ENCODE measurements around the gene DNASE1L2. TPM values are rescaled to one million over a fixed set of nuclear protein-coding genes. Genes with fewer than 3 reads are reported as not detected.
"Not testable (repeated sequence)": the region's sequence is repeated elsewhere in the genome, so short reads cannot be mapped to it uniquely, and the experiment has no call there.

Gene DNASE1L2
- total and polyA plus RNA-seq, 2 donors (not counting 3 experiments of a cell fraction or from before 2014, with no cell fraction given), result 0.57 to 1.2 TPM

GRCh38 chr16:2258530-2258929, 22.3 kb downstream of the DNASE1L2 start:
- H2AFZ ChIP-seq (ENCODE audit: low read depth, low read length); H3K9me1 ChIP-seq (replicated peaks; ENCODE audit: control insufficient read depth, extremely low read depth, insufficient read depth, low read length); DNase-seq (ENCODE audit: low read depth, low spot score); dilution Hi-C loops (cut with MboI; ENCODE audit: extremely low pct_ligation_motif_present, low sequenced_read_pairs); H3K27ac ChIP-seq (ENCODE audit: insufficient read depth, low read depth, low read length); H3K4me2 ChIP-seq (ENCODE audit: insufficient read depth, low read length); H3K4me1 ChIP-seq (ENCODE audit: control insufficient read depth, extremely low read depth, insufficient read depth, low read length); H4K20me1 ChIP-seq (replicated peaks; ENCODE audit: control insufficient read depth, extremely low read depth, insufficient read depth, low read length); H3K4me3 ChIP-seq (replicated peaks in 1 of 3; ENCODE audit: insufficient read depth in 1 of 3, low read depth in 1 of 3, low read length in 3 of 3); POLR2A ChIA-PET; H3K27me3 ChIP-seq (ENCODE audit: control insufficient read depth in 2 of 2, insufficient read depth in 2 of 2, low read length in 2 of 2); H3K9me3 ChIP-seq (replicated peaks; ENCODE audit: control insufficient read depth, insufficient read depth, low read length); H3K9ac ChIP-seq (replicated peaks; ENCODE audit: extremely low read depth, insufficient read depth, low read length); intact Hi-C loops (cut with micrococcal nuclease); CTCF ChIA-PET; FAIRE-seq; BruUV-seq (replicated peaks): not testable (repeated sequence)
- Histone ChIP-seq H3K36me3 (ENCODE audit: control insufficient read depth in 2 of 2, extremely low read depth in 1 of 2, insufficient read depth in 2 of 2, low read length in 2 of 2) (peaks cover 45 to 50% of the 10 kb centered on the region in 2 experiments), H3K79me2 (ENCODE audit: control insufficient read depth, insufficient read depth, low read length) (peaks cover 43% of the 10 kb centered on the region)

GRCh38 chr16:2260250-2260649, 24.0 kb downstream of the DNASE1L2 start:
- H3K27me3 ChIP-seq (ENCODE audit: control insufficient read depth in 2 of 2, insufficient read depth in 2 of 2, low read length in 2 of 2), result no peaks in the 10 kb centered on the region
- H3K36me3 ChIP-seq (ENCODE audit: control insufficient read depth in 2 of 2, extremely low read depth in 1 of 2, insufficient read depth in 2 of 2, low read length in 2 of 2), result peaks cover 46 to 47% of the 10 kb centered on the region in 2 experiments
- no peak overlapping the region for H3K4me2 ChIP-seq (ENCODE audit: insufficient read depth, low read length)
- no peak overlapping the region for H2AFZ ChIP-seq (ENCODE audit: low read depth, low read length)
- CTCF ChIA-PET, result no interaction called here
- intact Hi-C loops (cut with micrococcal nuclease) (no loop called here), dilution Hi-C loops (cut with MboI; ENCODE audit: extremely low pct_ligation_motif_present, low sequenced_read_pairs) (no loop called here)
- H3K4me1 ChIP-seq (ENCODE audit: control insufficient read depth, extremely low read depth, insufficient read depth, low read length), result no peaks in the 10 kb centered on the region
- BruUV-seq (replicated peaks), result no TSS peak
- H3K9me3 ChIP-seq (replicated peaks; ENCODE audit: control insufficient read depth, insufficient read depth, low read length), result no peaks in the 10 kb centered on the region
- DNase-seq (ENCODE audit: low read depth, low spot score) (no peak), FAIRE-seq (no peak)
- H3K79me2 ChIP-seq (ENCODE audit: control insufficient read depth, insufficient read depth, low read length), result peaks cover 58% of the 10 kb centered on the region
- no peak overlapping the region for H3K27ac ChIP-seq (ENCODE audit: insufficient read depth, low read depth, low read length)
- no peak overlapping the region for H3K9ac ChIP-seq (replicated peaks; ENCODE audit: extremely low read depth, insufficient read depth, low read length)
- H3K9me1 ChIP-seq (replicated peaks; ENCODE audit: control insufficient read depth, extremely low read depth, insufficient read depth, low read length), result no peaks in the 10 kb centered on the region
- TF ChIP-seq FOS (IDR thresholded peaks at IDR 0.05; ENCODE audit: borderline replicate concordance, insufficient read depth, low read length), result no peak
- TF ChIP-seq POLR2A (IDR thresholded peaks at IDR 0.05; ENCODE audit: low read depth, low read length), result no peak
- no peak for TF ChIP-seq MYC (IDR thresholded peaks at IDR 0.05; ENCODE audit: low read depth, low read length)
- TF ChIP-seq JUN (IDR thresholded peaks at IDR 0.05; ENCODE audit: borderline replicate concordance, insufficient read depth, insufficient read length, low read depth), result no peak
- no peak for TF ChIP-seq GATA2 (IDR thresholded peaks at IDR 0.05; ENCODE audit: insufficient read depth, insufficient read length, low read depth, low read length)
- TF ChIP-seq MAX (IDR thresholded peaks at IDR 0.05; ENCODE audit: insufficient read depth, insufficient read length), result no peak
- no peak for TF ChIP-seq EZH2 (IDR thresholded peaks at IDR 0.05; ENCODE audit: borderline replicate concordance, low read depth, low read length, severe bottlenecking)
- TF ChIP-seq CTCF (IDR thresholded peaks at IDR 0.05; ENCODE audit: extremely low read depth in 1 of 2, insufficient read depth in 1 of 2, low read depth in 1 of 2, low read length in 2 of 2), result no peak
- no peak for TF ChIP-seq POLR2AphosphoS5 (IDR thresholded peaks at IDR 0.05; ENCODE audit: insufficient read depth, low read depth, low read length)
- peaks cover 10% of the 10 kb centered on the region for H4K20me1 ChIP-seq (replicated peaks; ENCODE audit: control insufficient read depth, extremely low read depth, insufficient read depth, low read length)
- no peak overlapping the region for H3K4me3 ChIP-seq (replicated peaks in 1 of 3; ENCODE audit: insufficient read depth in 1 of 3, low read depth in 1 of 3, low read length in 3 of 3)
- POLR2A ChIA-PET, result no interaction called here

- H3K27ac ChIP-seq (ENCODE audit: insufficient read depth, low read depth, low read length); H3K27me3 ChIP-seq (ENCODE audit: control insufficient read depth in 2 of 2, insufficient read depth in 2 of 2, low read length in 2 of 2); H2AFZ ChIP-seq (ENCODE audit: low read depth, low read length); H3K4me2 ChIP-seq (ENCODE audit: insufficient read depth, low read length); dilution Hi-C loops (cut with MboI; ENCODE audit: extremely low pct_ligation_motif_present, low sequenced_read_pairs); H3K9me1 ChIP-seq (replicated peaks; ENCODE audit: control insufficient read depth, extremely low read depth, insufficient read depth, low read length); H3K9ac ChIP-seq (replicated peaks; ENCODE audit: extremely low read depth, insufficient read depth, low read length); FAIRE-seq; H3K4me1 ChIP-seq (ENCODE audit: control insufficient read depth, extremely low read depth, insufficient read depth, low read length); H3K9me3 ChIP-seq (replicated peaks; ENCODE audit: control insufficient read depth, insufficient read depth, low read length); intact Hi-C loops (cut with micrococcal nuclease); BruUV-seq (replicated peaks); DNase-seq (ENCODE audit: low read depth, low spot score); POLR2A ChIA-PET; H3K4me3 ChIP-seq (replicated peaks in 1 of 3; ENCODE audit: insufficient read depth in 1 of 3, low read depth in 1 of 3, low read length in 3 of 3): not testable (repeated sequence)
- Histone ChIP-seq H4K20me1 (replicated peaks; ENCODE audit: control insufficient read depth, extremely low read depth, insufficient read depth, low read length) (peaks cover 10% of the 10 kb centered on the region), H3K79me2 (ENCODE audit: control insufficient read depth, insufficient read depth, low read length) (peaks cover 72% of the 10 kb centered on the region), H3K36me3 (ENCODE audit: control insufficient read depth in 2 of 2, extremely low read depth in 1 of 2, insufficient read depth in 2 of 2, low read length in 2 of 2) (peaks cover 25 to 27% of the 10 kb centered on the region in 2 experiments)
- CTCF ChIA-PET, result interaction anchor here (1.0 to 2.4 kb wide), 3 partner anchors 12 to 123 kb away, joined by 4 to 7 read pairs (median 5); partner anchors contain the start of gene ECI1
Observed at GRCh38 chr16:2263026-2263425, 26.8 kb downstream of the DNASE1L2 start.
